Mucosa of rectum (tissue), 2 donors: ENCODE results near the gene RDH13.
"Not testable (repeated sequence)": the region's sequence is repeated elsewhere in the genome, so short reads cannot be mapped to it uniquely, and the experiment has no call there.

Source experiments
- H3K27ac ChIP-seq, 2 donors: one replicate each; pipeline ENCODE4 v1.7.0; 2013; ENCODE audit warnings: inconsistent platforms in 2 of 2, low read depth in 2 of 2, low read length in 2 of 2
- H3K27me3 ChIP-seq, 2 donors: one replicate each; pipeline ENCODE4 v1.7.0; 2013; ENCODE audit warnings: low read length in 2 of 2; ENCODE audit not compliant: control insufficient read depth in 2 of 2, insufficient read depth in 2 of 2
- H3K36me3 ChIP-seq, 2 donors: one replicate each; pipeline ENCODE4 v1.7.0; 2013; ENCODE audit warnings: low read length in 2 of 2; ENCODE audit not compliant: control insufficient read depth in 2 of 2, insufficient read depth in 2 of 2
- H3K4me1 ChIP-seq, 2 donors: one replicate each; pipeline ENCODE4 v1.7.0; 2013; ENCODE audit warnings: low read length in 2 of 2, mild to moderate bottlenecking in 1 of 2; ENCODE audit not compliant: control insufficient read depth in 2 of 2, insufficient read depth in 2 of 2
- H3K4me3 ChIP-seq, 2 donors: one replicate each; pipeline ENCODE4 v1.7.0; 2013; ENCODE audit warnings: low read length in 2 of 2
- H3K9ac ChIP-seq, 2 donors: one replicate each; pipeline ENCODE4 v1.7.0; 2013; ENCODE audit warnings: low read length in 2 of 2, low read depth in 1 of 2, mild to moderate bottlenecking in 1 of 2
- H3K9me3 ChIP-seq, 2 donors: one replicate each; pipeline ENCODE4 v1.7.0; 2013; ENCODE audit warnings: low read length in 2 of 2; ENCODE audit not compliant: control insufficient read depth in 2 of 2
- donor health status: healthy.
- donor health status: Normal muscosa, but diverticular disease.

The RDH13 gene

DNA sequence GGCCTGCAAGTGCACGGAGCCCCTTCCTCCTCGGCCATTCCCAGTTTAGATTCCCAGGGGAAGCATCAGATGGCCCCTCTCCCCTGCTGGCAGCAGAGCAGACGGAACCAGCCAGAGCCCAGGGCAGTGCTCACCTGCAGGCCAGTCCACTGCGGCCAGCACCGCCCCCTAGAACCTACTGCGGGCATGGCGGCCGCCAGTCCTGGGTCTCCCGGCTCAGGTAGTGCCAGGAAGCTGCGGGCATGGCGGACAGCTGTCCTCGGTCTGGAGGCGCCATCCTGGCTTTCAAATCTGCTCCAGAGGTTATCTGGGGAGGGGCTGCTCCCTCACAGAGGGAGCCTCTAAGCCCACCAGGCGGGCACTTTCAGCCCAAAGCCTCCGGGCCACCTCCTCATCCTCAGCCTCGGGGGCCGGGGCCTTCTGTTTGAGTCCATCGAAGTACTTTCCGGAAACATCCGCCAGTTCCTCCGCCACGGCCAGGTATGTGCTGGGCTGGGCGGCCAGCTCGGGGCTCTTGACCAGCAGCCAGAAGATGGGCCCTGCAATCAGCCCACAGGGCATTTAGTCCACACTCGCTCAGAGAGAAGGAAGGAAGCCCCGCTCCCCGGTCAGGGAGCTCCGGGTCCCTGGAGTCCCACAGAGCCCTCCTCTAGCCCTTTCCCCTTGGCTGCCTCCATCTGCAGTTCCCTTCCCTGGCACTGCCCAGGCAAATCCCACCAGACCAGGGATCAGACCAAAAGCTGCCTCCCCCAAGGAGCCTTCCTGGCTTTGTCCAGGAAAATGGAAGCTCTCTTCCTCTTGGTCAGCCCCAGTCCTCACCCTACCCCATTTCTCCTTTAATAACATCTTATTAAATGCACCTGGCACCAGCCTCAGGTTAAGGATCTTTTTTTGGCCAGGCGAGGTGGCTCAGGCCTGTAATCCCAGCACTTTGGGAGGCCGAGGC, 17.9 kb downstream of the RDH13 start:
- Histone ChIP-seq H3K4me1 (no peaks in the 10 kb centered on the region), H3K27me3 (no peaks in the 10 kb centered on the region), H3K9ac (no peak overlapping the region), H3K9me3 (no peaks in the 10 kb centered on the region), H3K27ac (no peak overlapping the region), H3K4me3 (no peak overlapping the region), H3K36me3 (peaks cover 48 to 55% of the 10 kb centered on the region in 2 donors)

DNA sequence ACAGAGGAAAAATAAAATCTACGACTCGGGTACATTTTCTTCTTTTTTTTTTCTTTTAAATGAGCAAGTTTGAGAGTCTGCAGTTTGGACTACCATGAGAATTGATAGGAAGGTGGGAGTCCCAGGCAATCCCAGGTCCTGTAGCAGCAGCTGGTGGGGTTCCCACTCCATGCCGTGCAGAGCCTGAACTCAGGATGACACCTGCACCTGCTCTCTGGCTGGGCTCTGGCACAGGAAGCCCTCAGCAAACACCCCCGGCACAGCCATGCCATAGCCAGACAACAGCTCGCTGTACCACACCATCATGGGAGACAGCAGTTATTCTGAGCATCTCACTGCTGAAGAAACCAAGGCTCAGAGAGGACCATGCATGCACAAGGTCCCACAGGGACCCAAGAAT, 18.7 kb downstream of the RDH13 start:
- H3K36me3 ChIP-seq: peaks cover 48 to 55% of the 10 kb centered on the region in 2 donors
- no peak overlapping the region for H3K27ac ChIP-seq
- H3K9me3 ChIP-seq: no peaks in the 10 kb centered on the region
- no peak overlapping the region for H3K9ac ChIP-seq
- H3K27me3 ChIP-seq: no peaks in the 10 kb centered on the region
- no peak overlapping the region for H3K4me3 ChIP-seq
- H3K4me1 ChIP-seq: no peaks in the 10 kb centered on the region

DNA sequence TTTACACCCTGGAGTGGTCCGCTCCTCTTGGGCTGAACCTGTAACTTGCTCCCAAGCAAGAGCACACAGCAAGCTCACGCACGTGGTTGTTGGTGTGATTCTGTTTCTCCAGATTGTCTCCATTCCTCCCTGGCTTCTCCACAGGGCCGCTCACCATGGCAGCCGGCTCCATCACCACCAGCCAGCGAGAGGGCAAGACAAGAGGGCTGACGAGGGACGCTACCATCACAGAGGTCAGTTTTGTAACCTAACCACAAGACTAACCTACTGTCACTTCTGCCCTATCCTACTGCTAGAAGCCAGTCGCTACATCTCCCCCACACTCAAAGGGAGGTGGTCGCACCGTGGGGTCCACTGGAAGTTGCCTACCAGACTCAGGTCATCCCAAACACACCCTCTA, 20.3 kb downstream of the RDH13 start:
- Histone ChIP-seq H3K36me3 (peaks cover 33 to 39% of the 10 kb centered on the region in 2 donors), H3K4me1 (no peaks in the 10 kb centered on the region), H3K9me3 (no peaks in the 10 kb centered on the region), H3K27ac (no peak overlapping the region), H3K4me3 (no peak overlapping the region), H3K27me3 (no peaks in the 10 kb centered on the region), H3K9ac (no peak overlapping the region)

DNA sequence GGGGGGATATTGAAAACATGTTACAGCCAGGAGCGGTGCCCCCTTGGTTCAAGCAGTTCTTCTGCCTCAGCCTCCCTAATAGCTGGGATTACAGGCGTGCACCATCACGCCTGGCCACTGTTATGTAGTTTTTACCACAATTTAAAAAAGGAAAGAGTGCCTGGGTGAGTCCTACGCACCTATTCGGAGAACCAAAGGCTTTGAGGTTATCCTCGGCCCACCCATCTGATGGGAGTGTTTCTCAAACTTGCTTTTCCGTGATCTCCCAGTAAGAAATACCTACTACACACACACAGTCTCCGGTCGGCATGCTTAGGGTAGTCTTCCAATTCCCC, 20.6 kb downstream of the RDH13 start:
- H3K4me1 ChIP-seq: no peaks in the 10 kb centered on the region
- no peak overlapping the region for H3K27ac ChIP-seq
- H3K27me3 ChIP-seq: no peaks in the 10 kb centered on the region
- peaks cover 29 to 35% of the 10 kb centered on the region in 2 donors for H3K36me3 ChIP-seq
- H3K9me3 ChIP-seq: no peaks in the 10 kb centered on the region
- no peak overlapping the region for H3K4me3 ChIP-seq
- H3K9ac ChIP-seq: no peak overlapping the region

DNA sequence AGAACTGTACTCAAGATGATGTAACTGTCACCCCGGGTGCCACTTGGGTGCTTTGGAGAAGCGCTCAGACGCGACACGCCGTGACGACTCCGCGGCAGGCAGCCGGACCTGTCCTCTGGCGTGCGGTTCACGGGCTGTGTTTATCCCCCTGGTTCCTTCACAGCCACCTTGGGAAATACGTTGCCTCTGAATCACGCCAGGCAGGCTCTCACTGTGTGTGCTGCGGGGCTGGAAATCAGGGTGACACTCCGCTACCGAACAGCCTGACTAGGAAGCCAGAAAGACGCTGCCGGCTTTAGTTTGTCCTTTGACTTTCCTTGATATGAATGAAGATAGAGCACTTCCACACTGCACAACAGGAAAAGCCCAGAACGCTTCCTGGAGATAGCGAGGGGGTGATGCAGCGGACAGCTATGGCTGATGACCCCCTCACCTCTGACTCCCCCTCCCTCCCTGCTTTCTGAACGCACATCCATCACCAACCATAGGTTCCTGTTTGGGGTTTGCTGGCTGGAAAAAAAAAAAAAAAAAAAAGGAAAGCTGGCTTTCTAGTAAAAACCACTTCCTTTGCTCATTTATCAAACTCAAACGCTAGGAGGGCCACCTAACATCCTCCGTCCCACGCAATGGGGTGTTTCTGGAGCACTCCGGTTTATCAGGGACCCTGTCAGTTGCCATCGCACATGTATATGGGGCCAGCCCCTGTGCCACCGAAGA, 21.2 kb downstream of the RDH13 start:
- no peak overlapping the region for H3K9ac ChIP-seq
- no peaks in the 10 kb centered on the region for H3K27me3 ChIP-seq
- no peak overlapping the region for H3K4me3 ChIP-seq
- H3K27ac ChIP-seq: no peak overlapping the region
- H3K36me3 ChIP-seq: peaks cover 24 to 30% of the 10 kb centered on the region in 2 donors
- H3K4me1 ChIP-seq: no peaks in the 10 kb centered on the region
- H3K9me3 ChIP-seq: no peaks in the 10 kb centered on the region

DNA sequence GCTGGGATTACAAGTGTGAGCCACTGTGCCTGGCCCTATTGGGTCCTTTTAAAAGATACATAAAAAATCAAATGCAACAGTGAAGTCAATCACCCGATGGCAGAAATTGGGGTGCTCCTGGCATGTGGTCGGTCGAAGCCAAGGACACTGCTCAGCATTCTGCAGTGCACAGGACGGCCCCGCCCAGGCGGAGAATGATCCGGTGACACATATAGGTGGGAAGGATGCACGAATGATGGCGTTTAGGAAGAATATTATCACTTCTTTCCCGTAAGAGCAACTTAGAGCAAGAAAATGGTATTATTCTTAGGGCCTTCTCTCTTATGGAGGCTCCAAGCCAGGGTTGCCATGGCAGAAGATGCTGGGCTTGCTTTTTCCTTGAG, 21.7 kb downstream of the RDH13 start:
- no peaks in the 10 kb centered on the region for H3K27me3 ChIP-seq
- no peak overlapping the region for H3K9ac ChIP-seq
- H3K36me3 ChIP-seq: peaks cover 20 to 26% of the 10 kb centered on the region in 2 donors
- H3K4me1 ChIP-seq: no peaks in the 10 kb centered on the region
- H3K4me3 ChIP-seq: no peak overlapping the region
- no peaks in the 10 kb centered on the region for H3K9me3 ChIP-seq
- H3K27ac ChIP-seq: no peak overlapping the region

GRCh38 chr19:55040654-55041053, 22.3 kb downstream of the RDH13 start:
- not testable (repeated sequence) for H3K9me3 ChIP-seq, H3K4me1 ChIP-seq, H3K27ac ChIP-seq, H3K9ac ChIP-seq, H3K27me3 ChIP-seq, H3K4me3 ChIP-seq
- H3K36me3 ChIP-seq: peaks cover 20 to 26% of the 10 kb centered on the region in 2 donors

GRCh38 chr19:55037603-55038002, 25.3 kb downstream of the RDH13 start:
- H3K27me3 ChIP-seq, H3K9me3 ChIP-seq, H3K27ac ChIP-seq, H3K36me3 ChIP-seq, H3K4me3 ChIP-seq, H3K4me1 ChIP-seq, H3K9ac ChIP-seq: not testable (repeated sequence)

GRCh38 chr19:55036058-55036457, 26.9 kb downstream of the RDH13 start:
- no peaks in the 10 kb centered on the region for H3K27me3 ChIP-seq
- H3K27ac ChIP-seq: no peak overlapping the region
- H3K9ac ChIP-seq: no peak overlapping the region
- no peaks in the 10 kb centered on the region for H3K4me1 ChIP-seq
- H3K9me3 ChIP-seq: no peaks in the 10 kb centered on the region
- H3K36me3 ChIP-seq: no peaks in the 10 kb centered on the region
- H3K4me3 ChIP-seq: no peak overlapping the region

- Histone ChIP-seq H3K27me3 (no peaks in the 10 kb centered on the region), H3K27ac (no peak overlapping the region), H3K4me3 (no peak overlapping the region), H3K4me1 (no peaks in the 10 kb centered on the region), H3K9me3 (no peaks in the 10 kb centered on the region), H3K36me3 (no peaks in the 10 kb centered on the region), H3K9ac (no peak overlapping the region)
Measured at GRCh38 chr19:55034751-55035150, 28.2 kb downstream of the RDH13 start.
